GM12865 (cell line): ENCODE measurements around the gene UBXN7.

Source experiments
- DNase-seq: peaks from one replicate; pipeline ENCODE4 v3.0.0; 2010; ENCODE audit warnings: low read depth
- H3K4me3 ChIP-seq: 2 replicates; pipeline ENCODE4 v1.5.1; 2011; ENCODE audit warnings: mild to moderate bottlenecking, low read depth, low read length, control low read depth
- TF ChIP-seq, protein P1 (sequence below): IDR thresholded peaks from 2 replicates; pipeline ENCODE4 v1.5.1; 2011; ENCODE audit warnings: low read length, control low read depth, low read depth, inconsistent platforms; ENCODE audit not compliant: insufficient read depth; ENCODE audit errors: missing control alignments

Gene UBXN7

DNA sequence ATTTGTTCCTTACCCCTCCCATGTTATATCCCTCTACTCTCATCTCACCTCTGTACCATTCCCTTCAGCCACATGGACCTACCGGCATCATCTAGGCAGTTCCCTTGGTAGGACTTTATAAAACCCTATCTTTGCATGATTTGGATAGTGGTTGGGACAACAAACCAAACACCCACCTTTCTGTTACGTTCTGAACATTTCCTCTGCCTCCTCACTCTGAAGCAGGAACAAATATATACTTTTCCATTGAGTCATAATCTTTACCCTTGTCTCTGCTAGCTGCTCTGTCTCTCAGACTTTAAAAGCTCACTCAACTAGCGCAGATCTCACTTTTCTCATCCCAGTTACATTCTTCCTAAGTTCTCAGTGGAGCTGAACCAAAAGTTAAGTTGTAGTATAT lies 17.8 kb downstream of the UBXN7 start:
- DNase-seq: no peak
- TF ChIP-seq, protein P1, sequence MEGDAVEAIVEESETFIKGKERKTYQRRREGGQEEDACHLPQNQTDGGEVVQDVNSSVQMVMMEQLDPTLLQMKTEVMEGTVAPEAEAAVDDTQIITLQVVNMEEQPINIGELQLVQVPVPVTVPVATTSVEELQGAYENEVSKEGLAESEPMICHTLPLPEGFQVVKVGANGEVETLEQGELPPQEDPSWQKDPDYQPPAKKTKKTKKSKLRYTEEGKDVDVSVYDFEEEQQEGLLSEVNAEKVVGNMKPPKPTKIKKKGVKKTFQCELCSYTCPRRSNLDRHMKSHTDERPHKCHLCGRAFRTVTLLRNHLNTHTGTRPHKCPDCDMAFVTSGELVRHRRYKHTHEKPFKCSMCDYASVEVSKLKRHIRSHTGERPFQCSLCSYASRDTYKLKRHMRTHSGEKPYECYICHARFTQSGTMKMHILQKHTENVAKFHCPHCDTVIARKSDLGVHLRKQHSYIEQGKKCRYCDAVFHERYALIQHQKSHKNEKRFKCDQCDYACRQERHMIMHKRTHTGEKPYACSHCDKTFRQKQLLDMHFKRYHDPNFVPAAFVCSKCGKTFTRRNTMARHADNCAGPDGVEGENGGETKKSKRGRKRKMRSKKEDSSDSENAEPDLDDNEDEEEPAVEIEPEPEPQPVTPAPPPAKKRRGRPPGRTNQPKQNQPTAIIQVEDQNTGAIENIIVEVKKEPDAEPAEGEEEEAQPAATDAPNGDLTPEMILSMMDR: no peak
- H3K4me3 ChIP-seq: no peak overlapping the region

DNA sequence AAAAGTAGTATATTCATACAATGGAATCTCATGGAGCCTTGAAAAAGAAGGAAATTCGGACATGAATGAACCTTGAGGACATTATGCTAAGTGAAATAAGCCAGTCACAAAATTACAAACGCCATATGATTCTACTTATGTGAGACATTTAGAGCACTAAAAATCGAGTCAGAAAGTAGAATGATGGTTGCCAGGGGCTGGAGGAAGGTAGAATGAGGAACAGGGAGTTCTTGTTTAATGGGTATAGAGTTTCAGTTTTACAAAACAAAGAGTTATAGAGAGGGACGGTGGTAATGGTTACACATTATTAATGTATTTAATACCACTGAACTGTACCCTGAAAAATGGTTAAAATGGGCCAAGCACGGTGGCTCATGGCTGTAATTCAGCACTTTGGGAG lies 19.5 kb downstream of the UBXN7 start:
- H3K4me3 ChIP-seq: no peak overlapping the region
- DNase-seq: peak; percentile 54
- TF ChIP-seq, protein P1: no peak

DNA sequence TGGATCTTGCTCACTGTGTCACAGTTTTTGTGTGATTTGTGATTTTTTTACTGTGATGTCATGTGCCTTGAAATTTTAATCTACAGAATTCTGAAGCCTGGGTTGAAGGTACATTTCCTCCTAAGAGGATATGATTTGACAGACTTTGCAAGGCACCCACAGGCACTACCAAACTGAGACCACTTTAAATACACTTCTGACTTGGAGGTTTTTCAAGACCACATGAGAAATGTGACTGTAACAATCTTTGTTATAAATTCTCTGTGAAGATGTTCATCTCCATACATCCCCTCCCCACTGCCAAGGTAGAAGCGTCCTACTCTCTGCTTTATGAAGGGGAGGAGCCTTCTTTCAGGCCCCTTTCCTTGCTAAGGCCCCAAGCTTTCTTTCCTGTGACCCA lies 22.8 kb downstream of the UBXN7 start:
- no peak for DNase-seq
- TF ChIP-seq, protein P1: no peak
- H3K4me3 ChIP-seq: no peak overlapping the region

DNA sequence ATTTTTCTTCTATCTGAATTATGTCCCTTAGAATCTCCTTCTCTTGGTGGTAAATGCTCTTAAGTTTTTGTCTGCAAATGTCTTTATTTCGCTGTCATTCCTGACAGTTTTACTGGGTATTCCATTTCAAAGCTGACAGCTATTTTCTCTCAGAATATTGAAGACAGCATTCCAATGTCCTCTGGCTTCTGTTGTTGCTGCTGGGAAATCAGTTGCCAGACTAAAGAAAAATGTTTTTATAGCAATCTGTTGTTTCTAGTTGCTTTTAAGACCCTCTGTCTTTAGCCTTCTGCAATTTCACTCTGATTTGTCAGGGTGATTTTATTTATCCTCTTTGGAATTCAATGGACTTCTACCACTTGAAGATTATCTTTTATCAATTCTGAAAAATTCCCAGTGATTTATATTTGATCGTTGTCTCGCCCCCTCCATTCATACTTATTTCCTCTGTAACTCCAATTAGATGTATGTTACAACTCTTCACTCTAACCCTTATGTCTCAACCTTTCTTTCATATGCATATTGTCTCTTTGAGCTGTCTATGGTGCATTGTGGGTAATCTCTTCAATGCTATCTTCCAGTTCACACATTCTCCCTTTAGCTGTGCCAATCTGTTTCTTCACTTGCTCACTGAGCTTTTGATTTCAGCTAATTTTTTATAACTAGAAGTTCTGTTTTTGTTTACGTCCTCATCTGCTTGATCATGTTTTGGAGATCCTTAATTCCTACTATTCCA lies 23.5 kb downstream of the UBXN7 start:
- TF ChIP-seq, protein P1: no peak
- H3K4me3 ChIP-seq: no peak overlapping the region
- DNase-seq: no peak

DNA sequence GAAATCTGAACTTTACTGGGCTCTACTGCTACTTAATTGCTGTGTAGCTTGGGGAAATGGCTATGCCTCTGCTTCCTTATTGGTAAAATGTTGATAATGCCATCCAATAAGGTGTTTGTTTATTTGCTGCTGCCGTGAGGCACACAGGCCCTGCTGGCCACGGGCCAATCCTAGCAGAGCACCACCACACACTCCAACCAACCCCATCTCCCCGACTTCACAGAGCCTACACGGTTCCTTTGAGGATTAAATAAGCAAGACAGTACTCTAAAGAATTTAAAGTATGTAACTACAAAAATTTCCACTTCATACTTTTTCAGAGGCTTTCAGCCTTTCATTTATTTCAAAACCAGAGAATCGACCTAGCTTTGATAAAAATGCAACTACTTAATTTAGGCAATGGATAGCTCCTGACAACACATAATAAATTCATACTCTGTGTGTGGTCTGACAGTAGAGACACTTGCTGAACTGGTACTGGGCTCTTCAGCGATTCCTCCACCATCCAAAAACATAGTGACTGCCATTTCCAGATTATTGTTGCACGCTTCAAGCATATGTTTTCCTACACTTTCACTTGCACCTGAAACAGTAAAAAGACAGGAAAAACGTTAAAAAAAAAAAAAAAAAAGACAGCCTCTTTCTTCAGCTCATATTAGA lies 25.3 kb downstream of the UBXN7 start:
- no peak for DNase-seq
- TF ChIP-seq, protein P1: no peak
- H3K4me3 ChIP-seq: no peak overlapping the region

DNA sequence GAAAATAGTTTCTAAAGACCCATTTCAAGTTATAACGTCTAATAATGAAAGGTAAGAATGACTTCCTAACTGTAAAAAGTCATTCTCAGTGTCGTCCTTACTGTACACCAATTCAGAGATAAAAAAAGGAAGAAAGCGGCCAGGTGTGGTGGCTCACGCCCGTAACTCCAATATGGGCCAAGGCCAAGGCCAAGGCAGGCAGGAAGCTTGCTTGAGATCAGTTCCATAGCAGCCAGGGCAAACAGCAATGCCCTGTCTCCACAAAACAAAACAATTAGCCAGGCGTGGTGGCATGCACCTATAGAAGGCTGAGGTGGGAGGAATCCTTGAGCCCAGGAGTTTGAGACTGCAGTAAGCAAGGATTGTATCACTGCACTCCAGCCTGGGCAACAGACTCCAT lies 31.9 kb downstream of the UBXN7 start:
- no peak overlapping the region for H3K4me3 ChIP-seq
- TF ChIP-seq, protein P1: no peak
- no peak for DNase-seq
